HEK293T (cell line): ENCODE results near the gene ALOX12B.

ENCODE experiments used
- ARNT ChIP-seq: fragments of 450-650 bp; IDR thresholded peaks from 2 replicates; pipeline ENCODE4 v1.6.1; 2017; ENCODE audit warnings: mild to moderate bottlenecking
- BHLHE40 ChIP-seq: fragments of 450-650 bp; IDR thresholded peaks from 2 replicates; pipeline ENCODE4 v1.6.1; 2016; ENCODE audit warnings: mild to moderate bottlenecking, moderate library complexity, borderline replicate concordance
- ELF4 ChIP-seq: fragments of 450-650 bp; IDR thresholded peaks from 2 replicates; pipeline ENCODE4 v1.6.1; 2017; ENCODE audit warnings: antibody characterized with exemption
- FOXA1 ChIP-seq: fragments of 450-650 bp; IDR thresholded peaks from 2 replicates; pipeline ENCODE4 v1.6.1; 2016; ENCODE audit warnings: mild to moderate bottlenecking
- FOXM1 ChIP-seq: fragments of 450-650 bp; IDR thresholded peaks from 2 replicates; pipeline ENCODE4 v1.6.1; 2017; ENCODE audit warnings: mild to moderate bottlenecking, borderline replicate concordance
- HDGF ChIP-seq: fragments of 450-650 bp; IDR thresholded peaks from 2 replicates; pipeline ENCODE4 v1.6.1; 2017; ENCODE audit warnings: antibody characterized with exemption, borderline replicate concordance
- L3MBTL2 ChIP-seq: fragments of 450-650 bp; conservative IDR thresholded peaks from 2 replicates; pipeline ENCODE4 v1.6.1; 2016; ENCODE audit warnings: mild to moderate bottlenecking
- SP1 ChIP-seq: fragments of 450-650 bp; IDR thresholded peaks from 2 replicates; pipeline ENCODE4 v1.6.1; 2017
- SUZ12 ChIP-seq: fragments of 450-650 bp; IDR thresholded peaks from 2 replicates; pipeline ENCODE4 v1.6.1; 2016; ENCODE audit warnings: mild to moderate bottlenecking
- TARDBP ChIP-seq: fragments of 450-650 bp; IDR thresholded peaks from 2 replicates; pipeline ENCODE4 v1.6.1; 2016

DNA sequence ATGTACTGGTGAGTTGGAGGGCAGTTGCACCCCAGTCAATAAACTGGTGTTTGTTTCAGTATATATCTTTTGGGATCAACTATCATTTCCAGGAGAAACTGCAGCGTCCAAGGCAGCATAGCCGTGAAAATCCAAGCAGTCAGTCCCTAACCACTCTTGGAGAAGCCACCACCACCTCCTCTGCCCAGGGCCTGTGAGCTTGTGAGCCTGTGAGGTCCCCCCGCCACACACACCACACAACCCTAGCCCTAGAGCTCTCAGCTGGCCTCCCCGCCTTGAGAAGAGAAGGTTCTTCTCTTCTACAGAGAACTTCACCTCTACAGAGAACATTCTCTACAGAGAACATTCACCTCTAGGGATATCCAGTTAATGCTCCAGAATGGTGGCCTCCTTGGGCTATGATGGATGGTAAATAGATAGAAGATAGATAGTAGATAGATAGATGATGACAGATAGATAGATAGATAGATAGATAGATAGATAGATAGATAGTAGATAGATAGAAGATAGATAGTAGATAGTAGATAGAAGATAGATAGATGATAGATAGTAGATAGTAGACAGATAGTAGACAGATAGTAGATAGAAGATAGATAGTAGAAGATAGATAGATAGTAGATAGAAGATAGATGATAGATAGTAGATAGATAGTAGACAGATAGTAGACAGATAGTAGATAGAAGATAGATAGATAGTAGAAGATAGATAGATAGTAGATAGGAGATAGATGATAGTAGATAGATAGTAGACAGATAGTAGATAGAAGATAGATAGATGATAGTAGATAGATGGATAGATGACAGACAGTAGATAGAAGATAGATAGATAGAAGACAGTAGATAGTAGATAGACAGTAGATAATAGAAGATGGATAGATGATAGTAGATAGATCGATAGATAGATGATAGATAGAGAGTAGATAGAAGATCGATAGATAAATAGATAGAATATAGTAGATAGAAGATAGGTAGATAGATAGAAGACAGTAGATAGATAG, 35.0 kb downstream of the ALOX12B start:
- TF ChIP-seq SP1: no peak
- no peak for TF ChIP-seq BHLHE40
- TF ChIP-seq HDGF: no peak
- no peak for TF ChIP-seq FOXA1
- no peak for TF ChIP-seq ELF4
- TF ChIP-seq SUZ12: no peak
- TF ChIP-seq L3MBTL2: no peak
- no peak for TF ChIP-seq ARNT
- TF ChIP-seq TARDBP: no peak
- TF ChIP-seq FOXM1: no peak
